ENCODE data around the gene KHK. TPM values are rescaled to one million over a fixed set of nuclear protein-coding genes. Genes with fewer than 3 reads are reported as not detected.
A peak's percentile ranks its signal among the peaks of the same experiment; 100 is the strongest.
"Not testable (repeated sequence)": the region's sequence is repeated elsewhere in the genome, so short reads cannot be mapped to it uniquely, and the experiment has no call there.

KHK gene
- total RNA-seq, 1 donor from 2014 or later, result 9.3 TPM

GRCh38 chr2:27117995-27118524 is 31.5 kb downstream of the KHK start:
- no peak for TF ChIP-seq POLR2AphosphoS5 (IDR thresholded peaks at IDR 0.05; ENCODE audit: insufficient read depth in 1 of 2, low read depth in 1 of 2)
- TF ChIP-seq POLR2A (IDR thresholded peaks at IDR 0.05), result no peak
- no peak for TF ChIP-seq CTCF (IDR thresholded peaks at IDR 0.05)
- peaks cover 13% of the 10 kb centered on the region for H3K4me1 ChIP-seq

GRCh38 chr2:27118525-27119329 is 32.2 kb downstream of the KHK start, which contains the start of gene CGREF1:
Gene CGREF1 (minus strand): TSS chr2:27119128. CDS start chr2:27104366, 14,762 bp downstream.
- DNase-seq (ENCODE audit: extremely low spot score in 2 of 2), result no peak
- Histone ChIP-seq H3K9me3 (no peaks in the 10 kb centered on the region), H3K27ac (no peak within 1 kb of the TSS), H3K4me3 (peak within 1 kb of the TSS; percentile 37 to 67), H3K27me3 (no peaks in the 10 kb centered on the region), H3K36me3 (no peaks in the 10 kb centered on the region), H3K4me1 (peaks cover 13% of the 10 kb centered on the region)
- intact Hi-C loops (cut with DNase I), result no loop called here
- TF ChIP-seq POLR2AphosphoS5 (IDR thresholded peaks at IDR 0.05; ENCODE audit: insufficient read depth in 1 of 2, low read depth in 1 of 2) (no peak), POLR2A (IDR thresholded peaks at IDR 0.05) (no peak), CTCF (IDR thresholded peaks at IDR 0.05) (no peak)

More at GRCh38 chr2:27117995-27118524, 31.5 kb downstream of the KHK start:
- no peak for DNase-seq (ENCODE audit: extremely low spot score in 2 of 2)
- Histone ChIP-seq H3K27ac (no peak overlapping the region), H3K4me3 (peak overlapping the region; percentile 37 to 67), H3K27me3 (no peaks in the 10 kb centered on the region), H3K36me3 (no peaks in the 10 kb centered on the region), H3K9me3 (no peaks in the 10 kb centered on the region)
- intact Hi-C loops (cut with DNase I), result no loop called here

GRCh38 chr2:27119330-27119670 is 32.7 kb downstream of the KHK start:
- DNase-seq (ENCODE audit: extremely low spot score in 2 of 2); H3K27ac ChIP-seq; intact Hi-C loops (cut with DNase I); H3K9me3 ChIP-seq; H3K27me3 ChIP-seq; H3K36me3 ChIP-seq: not testable (repeated sequence)
- Histone ChIP-seq H3K4me1 (peaks cover 13% of the 10 kb centered on the region), H3K4me3 (peak overlapping the region; percentile 37 to 67)

- H3K27ac ChIP-seq, result no peak overlapping the region
- DNase-seq (ENCODE audit: extremely low spot score in 2 of 2), result no peak
- intact Hi-C loops (cut with DNase I), result no loop called here
- TF ChIP-seq CTCF (IDR thresholded peaks at IDR 0.05) (no peak), POLR2A (IDR thresholded peaks at IDR 0.05) (no peak), POLR2AphosphoS5 (IDR thresholded peaks at IDR 0.05; ENCODE audit: insufficient read depth in 1 of 2, low read depth in 1 of 2) (no peak)
- H3K27me3 ChIP-seq, result no peaks in the 10 kb centered on the region
- H3K4me3 ChIP-seq, result no peak overlapping the region
- no peaks in the 10 kb centered on the region for H3K36me3 ChIP-seq
- no peaks in the 10 kb centered on the region for H3K9me3 ChIP-seq
- peaks cover 13% of the 10 kb centered on the region for H3K4me1 ChIP-seq
Measured at GRCh38 chr2:27121906-27122305, 35.3 kb downstream of the KHK start.

- peaks cover 13% of the 10 kb centered on the region for H3K4me1 ChIP-seq
- H3K9me3 ChIP-seq, result no peaks in the 10 kb centered on the region
- no peak for DNase-seq (ENCODE audit: extremely low spot score in 2 of 2)
- no peaks in the 10 kb centered on the region for H3K27me3 ChIP-seq
- H3K4me3 ChIP-seq, result peak overlapping the region; percentile 54 to 65
- H3K36me3 ChIP-seq, result no peaks in the 10 kb centered on the region
- TF ChIP-seq CTCF (IDR thresholded peaks at IDR 0.05), result no peak
- no peak for TF ChIP-seq POLR2A (IDR thresholded peaks at IDR 0.05)
- no peak for TF ChIP-seq POLR2AphosphoS5 (IDR thresholded peaks at IDR 0.05; ENCODE audit: insufficient read depth in 1 of 2, low read depth in 1 of 2)
- intact Hi-C loops (cut with DNase I), result no loop called here
- H3K27ac ChIP-seq, result no peak overlapping the region
Measured at GRCh38 chr2:27122791-27123190, 36.2 kb downstream of the KHK start.
